Hematopoietic multipotent progenitor cell treated with erythropoietin and hydrocortisone succinate and interleukin-3 and kit ligand, for 17 days (in vitro differentiated cells): ENCODE measurements around the gene CACNA1C.

Experiments
- DNase-seq: peaks from one replicate; pipeline ENCODE4 v3.0.0-alpha.2; 2015; ENCODE audit warnings: low spot score

Gene CACNA1C

GRCh38 chr12:2323532-2324255, 270.9 kb downstream of the CACNA1C start:
- DNase-seq: no peak

DNA sequence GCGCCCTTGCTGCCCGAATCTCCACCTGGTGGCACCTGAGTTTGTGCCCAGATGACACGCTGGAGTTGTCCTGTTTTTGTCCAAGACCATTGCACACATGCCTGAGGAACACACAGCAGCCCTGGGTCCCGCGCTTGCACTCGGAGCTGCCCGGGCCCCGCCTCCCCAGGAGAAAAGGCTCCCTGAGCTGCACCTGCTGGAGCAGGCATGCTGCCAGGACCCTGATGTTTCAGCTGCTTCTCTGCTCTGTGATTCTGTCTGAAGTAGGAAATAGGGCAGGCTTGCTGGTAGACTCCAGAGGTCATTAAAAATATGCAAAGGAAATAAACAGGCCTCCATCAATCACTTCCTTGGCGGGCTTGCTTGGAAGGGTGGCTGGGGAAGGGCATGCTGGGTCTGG, 271.6 kb downstream of the CACNA1C start:
- no peak for DNase-seq

DNA sequence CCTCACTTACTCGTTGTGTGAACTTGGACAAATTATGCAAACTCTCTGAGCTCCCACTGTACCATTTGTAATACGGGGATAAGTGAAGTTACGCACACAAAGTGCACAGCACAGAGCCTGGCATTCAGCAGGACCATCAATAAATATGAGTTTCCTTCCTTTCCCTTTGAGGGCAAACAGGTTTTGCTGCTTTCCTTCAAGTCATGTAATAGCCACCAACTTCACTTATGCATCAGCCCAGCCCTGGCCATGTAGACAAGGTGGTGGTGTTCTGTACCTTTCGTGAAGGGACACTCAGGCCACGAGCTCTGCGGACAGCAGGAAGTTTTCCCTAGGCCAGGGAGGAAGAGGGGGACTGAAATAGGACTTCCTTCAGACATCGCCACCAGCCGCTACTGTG, 272.7 kb downstream of the CACNA1C start:
- no peak for DNase-seq

DNA sequence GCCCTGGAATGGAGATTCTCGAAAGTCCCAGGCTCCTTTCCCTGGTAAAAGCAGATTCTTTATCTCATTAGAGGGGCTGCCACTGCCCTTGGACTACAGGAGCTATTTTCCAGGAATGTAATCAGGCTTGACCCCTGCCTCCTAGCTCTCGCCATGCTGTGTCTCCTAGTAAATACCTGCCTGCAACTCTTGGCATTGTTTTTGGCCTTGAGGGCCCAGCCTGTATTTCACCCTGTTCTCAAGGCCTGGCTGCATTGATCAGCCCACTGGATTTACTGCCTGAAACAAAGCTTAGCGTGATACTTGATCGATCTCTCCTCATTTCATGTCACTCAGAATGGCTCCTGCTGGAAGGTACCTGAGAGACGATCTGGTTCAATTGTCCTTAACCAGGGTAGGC, 273.7 kb downstream of the CACNA1C start:
- DNase-seq: no peak

DNA sequence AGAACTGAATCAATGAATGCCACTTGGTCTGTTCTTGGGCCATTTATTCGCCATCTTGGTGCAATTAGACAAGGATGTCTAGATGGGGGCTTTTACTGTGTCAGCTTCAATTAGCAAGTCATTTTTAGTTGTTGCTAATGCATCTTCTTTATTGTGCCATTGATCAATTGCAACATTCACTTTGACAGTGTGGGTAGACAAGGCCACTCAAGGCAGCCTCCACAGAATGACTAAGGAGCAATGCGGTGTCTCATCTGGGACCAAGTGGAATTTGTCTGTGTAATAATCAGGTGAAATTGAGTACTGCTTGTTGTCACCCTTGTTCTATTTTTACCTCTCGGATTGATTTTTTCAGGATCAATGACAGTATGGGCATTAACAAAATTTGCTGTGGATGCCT, 275.9 kb downstream of the CACNA1C start:
- no peak for DNase-seq

DNA sequence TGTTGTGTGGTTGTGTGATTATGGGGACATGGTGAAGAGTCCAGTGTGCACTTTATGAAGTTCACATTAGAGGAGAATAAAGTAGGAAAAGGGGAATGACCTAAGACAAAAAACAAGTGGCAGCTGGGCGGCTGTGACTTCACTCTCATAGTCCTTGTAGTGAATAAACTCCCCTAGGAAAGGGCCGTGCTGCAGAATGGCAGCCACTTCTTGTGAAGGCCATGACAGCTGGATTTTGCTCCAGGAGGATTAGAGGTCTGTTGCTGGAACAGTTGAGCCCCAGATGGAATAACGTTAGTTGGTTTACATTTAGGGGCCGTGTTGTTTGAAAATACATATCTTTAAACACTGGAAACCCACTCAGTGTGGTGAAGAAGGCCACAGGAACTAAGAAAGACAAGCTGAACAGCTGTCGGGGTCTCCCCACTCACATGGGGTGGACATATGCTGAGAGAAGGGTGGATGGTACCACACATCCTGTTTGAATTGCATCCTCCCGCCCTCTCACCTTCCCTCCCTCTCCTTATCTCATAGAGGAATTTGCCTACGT, 276.9 kb downstream of the CACNA1C start:
- no peak for DNase-seq

DNA sequence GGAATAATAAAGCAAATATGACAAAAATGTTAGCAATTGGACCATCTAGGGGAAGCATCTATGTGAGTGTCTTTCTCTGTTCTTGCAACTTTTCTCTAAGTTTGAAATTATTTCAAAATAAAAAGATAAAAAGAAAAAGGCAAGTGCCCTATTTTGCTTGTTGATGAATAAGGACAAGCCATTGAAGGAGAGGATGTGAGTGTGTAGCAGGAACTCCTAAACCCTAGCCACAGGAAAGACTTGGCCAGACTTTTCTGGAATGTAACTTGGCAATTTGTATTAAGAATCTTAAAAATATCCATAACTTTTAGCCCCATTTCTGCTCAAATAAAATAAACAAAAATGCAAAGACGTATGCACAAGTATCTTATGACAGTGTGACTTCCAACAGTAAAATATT, 279.4 kb downstream of the CACNA1C start:
- DNase-seq: no peak

- no peak for DNase-seq
Measured at GRCh38 chr12:2332947-2333346, 280.2 kb downstream of the CACNA1C start.

- no peak for DNase-seq
Measured at GRCh38 chr12:2333491-2334195, 280.9 kb downstream of the CACNA1C start.

DNA sequence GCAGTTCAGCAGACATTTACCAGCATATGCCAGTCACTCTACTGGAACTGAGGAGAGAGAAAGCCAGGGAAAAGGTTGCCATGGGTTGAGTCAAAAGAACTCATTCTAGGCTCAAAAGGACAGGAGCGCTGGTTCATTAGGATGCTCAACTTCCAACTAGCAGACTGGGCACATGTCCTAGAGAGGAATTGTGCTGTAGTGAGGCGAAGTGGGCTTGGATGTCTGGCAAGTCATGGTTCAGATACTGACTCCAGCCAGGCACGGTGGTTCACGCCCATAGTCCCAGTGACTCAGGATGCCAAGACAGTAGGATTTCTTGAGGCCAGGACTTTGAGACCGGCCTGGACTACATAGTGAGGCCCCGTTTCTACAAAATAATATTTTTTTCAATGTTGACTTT, 281.5 kb downstream of the CACNA1C start:
- no peak for DNase-seq

DNA sequence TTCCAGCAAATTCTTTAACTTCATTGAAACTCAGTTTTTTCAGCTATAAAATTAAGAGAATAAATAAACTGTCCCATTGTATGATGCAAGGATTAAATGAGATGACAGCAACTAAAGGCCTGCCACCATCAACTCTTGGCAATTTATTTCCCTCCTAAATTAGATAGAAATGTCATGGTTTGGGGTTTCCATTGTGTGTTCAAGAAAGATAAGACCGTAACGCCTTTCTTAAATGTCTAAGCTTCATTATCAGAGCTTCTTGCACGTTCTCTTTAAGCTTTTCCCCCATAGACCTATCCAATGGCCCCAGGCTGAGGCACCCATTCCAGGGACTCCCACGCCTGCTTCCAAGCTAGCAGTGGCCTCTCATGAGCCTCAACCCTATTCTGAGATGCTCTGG, 281.9 kb downstream of the CACNA1C start:
- DNase-seq: no peak

GRCh38 chr12:2335109-2335508, 282.3 kb downstream of the CACNA1C start:
- no peak for DNase-seq

- DNase-seq: no peak
Measured at GRCh38 chr12:2335513-2335912, 282.7 kb downstream of the CACNA1C start.

DNA sequence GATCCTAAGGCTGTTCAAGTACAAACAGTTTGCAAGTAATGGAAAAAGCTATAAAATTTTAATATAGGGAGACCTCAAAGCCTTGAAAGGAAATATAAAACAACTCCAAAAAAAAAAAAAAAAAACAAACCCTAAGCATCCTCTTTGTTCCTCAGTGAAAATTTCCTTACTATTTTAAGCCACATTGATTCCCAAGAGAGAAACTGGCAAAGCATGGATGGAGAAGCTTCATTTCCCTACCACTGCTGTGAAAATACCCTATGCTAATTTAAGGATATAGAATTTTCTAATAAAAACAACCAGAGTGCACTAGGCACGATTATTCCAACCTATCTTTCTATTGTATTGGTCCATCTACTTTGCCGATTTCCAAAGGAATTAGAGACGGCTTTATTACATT, 283.1 kb downstream of the CACNA1C start:
- DNase-seq: no peak

DNA sequence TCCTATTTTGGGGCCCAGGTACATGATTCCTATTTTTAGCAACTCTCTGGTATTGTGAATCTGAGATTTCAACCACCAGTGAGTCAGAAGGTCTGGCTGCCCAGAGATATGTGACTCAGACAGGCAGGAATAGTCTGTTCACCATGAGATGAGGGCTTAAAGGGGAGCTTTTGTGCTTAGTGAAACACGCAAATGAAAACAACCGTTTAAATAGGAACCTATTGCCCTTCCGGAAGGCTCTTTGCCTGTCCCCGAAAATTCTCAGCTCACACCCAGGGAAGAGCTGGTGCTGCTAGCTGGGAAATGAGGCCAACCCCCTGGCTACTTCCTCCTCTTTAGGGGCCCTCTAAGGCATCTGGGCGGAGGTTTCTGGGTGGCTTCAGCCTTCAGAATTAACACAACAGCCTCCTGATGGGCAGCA, 283.6 kb downstream of the CACNA1C start:
- DNase-seq: no peak

- DNase-seq: no peak
Measured at GRCh38 chr12:2337031-2338010, 284.5 kb downstream of the CACNA1C start.

DNA sequence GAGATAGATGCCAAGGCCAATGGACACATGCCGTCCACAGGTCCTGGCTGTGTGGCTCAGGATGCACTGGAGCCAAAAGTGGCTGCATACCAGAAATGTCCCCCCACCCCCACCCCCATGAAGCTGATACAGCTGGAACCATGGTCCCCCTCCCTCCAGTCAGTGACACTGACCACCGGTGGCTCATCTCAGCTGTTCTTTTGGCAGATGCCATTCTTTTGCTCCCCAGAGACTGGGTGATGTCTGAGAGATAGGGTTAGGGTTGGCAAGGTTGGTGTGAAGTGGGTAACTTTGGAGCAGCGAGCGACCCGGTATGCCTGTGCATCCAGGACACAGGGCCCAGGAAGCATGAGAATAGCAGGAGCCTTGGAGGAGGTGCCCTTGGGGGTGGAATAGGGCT, 285.6 kb downstream of the CACNA1C start:
- DNase-seq: no peak

GRCh38 chr12:2338991-2339431, 286.2 kb downstream of the CACNA1C start:
- no peak for DNase-seq

GRCh38 chr12:2341051-2341751, 288.4 kb downstream of the CACNA1C start:
- no peak for DNase-seq

GRCh38 chr12:2341871-2342270, 289.1 kb downstream of the CACNA1C start:
- DNase-seq: no peak

DNA sequence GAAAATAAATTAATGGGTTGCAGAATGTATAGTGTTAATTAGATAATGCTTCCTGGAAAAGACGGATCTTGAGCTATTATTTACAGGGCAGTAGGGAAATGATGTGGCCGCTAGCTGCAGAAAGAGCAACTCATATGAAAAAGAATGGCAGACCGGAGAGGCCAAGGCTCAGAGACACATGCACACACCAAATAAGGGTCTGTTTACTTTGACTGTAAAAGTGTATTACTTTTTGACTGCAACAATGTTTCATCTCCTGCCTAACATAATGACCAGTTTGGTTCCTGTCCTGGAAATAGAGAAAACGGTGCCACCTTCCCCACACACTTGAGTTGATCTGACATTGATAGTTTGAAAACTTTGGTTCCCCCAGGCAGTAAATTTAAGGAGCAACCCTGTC, 290.9 kb downstream of the CACNA1C start:
- no peak for DNase-seq

DNA sequence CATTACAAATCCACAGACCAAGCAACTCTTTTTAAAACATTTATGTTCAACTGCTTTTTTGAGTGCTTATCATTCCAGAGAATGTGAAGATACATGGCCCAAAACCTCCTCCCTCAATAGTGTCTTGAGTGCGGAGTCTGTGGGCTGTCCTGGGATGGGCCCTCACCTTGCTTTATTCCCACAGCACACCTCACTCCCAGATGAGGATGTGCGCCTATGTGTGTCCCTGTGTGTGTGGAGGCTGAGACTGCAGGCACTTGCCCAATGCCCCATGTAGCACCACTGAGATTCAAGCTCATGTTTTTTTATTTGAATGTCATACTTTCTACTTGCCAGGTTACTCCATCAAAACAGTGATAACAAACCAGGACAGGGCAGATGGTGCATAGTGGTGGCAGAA, 291.7 kb downstream of the CACNA1C start:
- DNase-seq: no peak
